ENCODE measurements around the gene PATL2.
"Not testable (repeated sequence)": the region's sequence is repeated elsewhere in the genome, so short reads cannot be mapped to it uniquely, and the experiment has no call there.

The PATL2 gene

GRCh38 chr15:44647637-44648036, 63.5 kb downstream of the PATL2 start:
- H3K36me3 ChIP-seq (ENCODE audit: control insufficient read depth in 1 of 2, insufficient read depth in 2 of 2, low read length in 2 of 2): peaks cover 27 to 58% of the 10 kb centered on the region in 2 donors
- no peak overlapping the region for H3K4me3 ChIP-seq (ENCODE audit: low read depth in 1 of 2, low read length in 2 of 2)
- no peaks in the 10 kb centered on the region for H3K9me3 ChIP-seq (ENCODE audit: control insufficient read depth in 1 of 2, low read length in 2 of 2)
- H3K9ac ChIP-seq (ENCODE audit: low read depth in 1 of 2, low read length in 2 of 2): no peak overlapping the region
- no peaks in the 10 kb centered on the region for H3K4me1 ChIP-seq (ENCODE audit: control insufficient read depth in 1 of 2, insufficient read depth in 2 of 2, low read length in 2 of 2)
- no peak overlapping the region for H3K27ac ChIP-seq (ENCODE audit: low read depth, low read length)
- H3K27me3 ChIP-seq (ENCODE audit: control insufficient read depth in 1 of 2, insufficient read depth in 2 of 2, low read length in 2 of 2): no peaks in the 10 kb centered on the region

GRCh38 chr15:44647036-44647435, 64.1 kb downstream of the PATL2 start:
- Histone ChIP-seq H3K27ac (ENCODE audit: low read depth, low read length) (no peak overlapping the region), H3K4me1 (ENCODE audit: control insufficient read depth in 1 of 2, insufficient read depth in 2 of 2, low read length in 2 of 2) (no peaks in the 10 kb centered on the region), H3K4me3 (ENCODE audit: low read depth in 1 of 2, low read length in 2 of 2) (no peak overlapping the region), H3K9ac (ENCODE audit: low read depth in 1 of 2, low read length in 2 of 2) (no peak overlapping the region), H3K27me3 (ENCODE audit: control insufficient read depth in 1 of 2, insufficient read depth in 2 of 2, low read length in 2 of 2) (no peaks in the 10 kb centered on the region), H3K36me3 (ENCODE audit: control insufficient read depth in 1 of 2, insufficient read depth in 2 of 2, low read length in 2 of 2) (peaks cover 24 to 53% of the 10 kb centered on the region in 2 donors), H3K9me3 (ENCODE audit: control insufficient read depth in 1 of 2, low read length in 2 of 2) (no peaks in the 10 kb centered on the region)

DNA sequence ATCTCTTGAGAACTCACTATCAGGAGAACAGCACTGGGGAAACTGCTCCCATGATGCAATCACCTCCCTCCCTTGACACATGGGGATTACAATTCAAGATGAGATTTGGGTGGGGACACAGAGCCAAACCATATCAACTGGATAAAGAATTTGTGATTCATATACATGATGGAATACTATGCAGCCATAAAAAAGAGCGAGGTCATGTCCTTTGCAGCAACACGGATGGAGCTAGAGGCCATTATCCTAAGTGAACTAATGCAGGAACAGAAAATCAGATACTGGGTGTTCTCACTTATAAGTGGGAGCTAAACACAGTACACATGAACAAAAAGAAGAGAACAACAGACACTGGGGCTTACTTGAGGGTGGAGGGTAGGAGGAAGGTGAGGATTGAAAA, 64.7 kb downstream of the PATL2 start:
- no peaks in the 10 kb centered on the region for H3K9me3 ChIP-seq (ENCODE audit: control insufficient read depth in 1 of 2, low read length in 2 of 2)
- no peaks in the 10 kb centered on the region for H3K27me3 ChIP-seq (ENCODE audit: control insufficient read depth in 1 of 2, insufficient read depth in 2 of 2, low read length in 2 of 2)
- H3K9ac ChIP-seq (ENCODE audit: low read depth in 1 of 2, low read length in 2 of 2): no peak overlapping the region
- H3K27ac ChIP-seq (ENCODE audit: low read depth, low read length): no peak overlapping the region
- peaks cover 19 to 51% of the 10 kb centered on the region in 2 donors for H3K36me3 ChIP-seq (ENCODE audit: control insufficient read depth in 1 of 2, insufficient read depth in 2 of 2, low read length in 2 of 2)
- H3K4me3 ChIP-seq (ENCODE audit: low read depth in 1 of 2, low read length in 2 of 2): no peak overlapping the region
- no peaks in the 10 kb centered on the region for H3K4me1 ChIP-seq (ENCODE audit: control insufficient read depth in 1 of 2, insufficient read depth in 2 of 2, low read length in 2 of 2)

DNA sequence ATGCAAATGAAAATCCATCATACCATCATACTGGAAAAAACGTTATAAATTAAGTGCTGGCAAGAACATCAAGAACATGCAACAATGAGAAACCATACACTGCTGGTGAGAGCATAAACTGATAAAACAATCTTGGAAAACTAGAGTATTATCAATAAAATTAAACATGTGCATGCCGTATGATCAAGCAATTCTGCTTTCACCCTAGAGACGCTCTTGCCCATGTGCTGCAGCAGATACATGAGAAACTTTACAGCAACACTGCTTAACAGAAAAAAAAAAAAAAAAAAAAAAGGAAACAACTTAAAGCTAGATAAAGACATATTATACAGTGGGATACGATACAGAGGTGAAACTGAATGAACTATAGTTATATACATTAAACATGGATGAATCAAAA, 69.5 kb downstream of the PATL2 start:
- Histone ChIP-seq H3K4me1 (ENCODE audit: control insufficient read depth in 1 of 2, insufficient read depth in 2 of 2, low read length in 2 of 2) (no peaks in the 10 kb centered on the region), H3K27ac (ENCODE audit: low read depth, low read length) (no peak overlapping the region), H3K36me3 (ENCODE audit: control insufficient read depth in 1 of 2, insufficient read depth in 2 of 2, low read length in 2 of 2) (peaks cover 12 to 41% of the 10 kb centered on the region in 2 donors), H3K9me3 (ENCODE audit: control insufficient read depth in 1 of 2, low read length in 2 of 2) (no peaks in the 10 kb centered on the region), H3K4me3 (ENCODE audit: low read depth in 1 of 2, low read length in 2 of 2) (no peak overlapping the region), H3K27me3 (ENCODE audit: control insufficient read depth in 1 of 2, insufficient read depth in 2 of 2, low read length in 2 of 2) (no peaks in the 10 kb centered on the region), H3K9ac (ENCODE audit: low read depth in 1 of 2, low read length in 2 of 2) (no peak overlapping the region)

GRCh38 chr15:44636976-44637375, 74.1 kb downstream of the PATL2 start:
- H3K4me3 ChIP-seq (ENCODE audit: low read depth in 1 of 2, low read length in 2 of 2): no peak overlapping the region
- no peak overlapping the region for H3K9ac ChIP-seq (ENCODE audit: low read depth in 1 of 2, low read length in 2 of 2)
- no peaks in the 10 kb centered on the region for H3K4me1 ChIP-seq (ENCODE audit: control insufficient read depth in 1 of 2, insufficient read depth in 2 of 2, low read length in 2 of 2)
- no peaks in the 10 kb centered on the region for H3K9me3 ChIP-seq (ENCODE audit: control insufficient read depth in 1 of 2, low read length in 2 of 2)
- H3K27ac ChIP-seq (ENCODE audit: low read depth, low read length): no peak overlapping the region
- H3K36me3 ChIP-seq (ENCODE audit: control insufficient read depth in 1 of 2, insufficient read depth in 2 of 2, low read length in 2 of 2): peaks cover 16 to 59% of the 10 kb centered on the region in 2 donors
- H3K27me3 ChIP-seq (ENCODE audit: control insufficient read depth in 1 of 2, insufficient read depth in 2 of 2, low read length in 2 of 2): no peaks in the 10 kb centered on the region

DNA sequence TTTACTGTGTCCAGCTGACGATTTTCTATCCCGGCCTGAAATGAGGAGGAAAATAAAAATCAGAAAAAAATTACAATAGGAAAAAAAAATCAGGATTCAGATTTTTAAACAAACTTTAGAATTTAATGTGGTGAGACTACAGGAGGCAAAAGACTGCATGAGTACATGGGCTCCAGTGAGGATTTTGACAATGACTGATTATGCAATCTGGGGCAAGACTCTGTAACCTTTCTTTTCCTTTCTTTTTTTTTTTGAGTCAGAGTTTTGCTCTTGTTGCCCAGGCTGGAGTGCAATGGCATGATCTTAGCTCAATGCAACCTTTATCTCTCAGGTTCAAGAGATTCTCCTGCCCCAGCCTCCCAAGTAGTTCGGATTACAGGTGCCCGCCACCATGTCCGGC, 77.5 kb downstream of the PATL2 start:
- Histone ChIP-seq H3K27me3 (ENCODE audit: control insufficient read depth in 1 of 2, insufficient read depth in 2 of 2, low read length in 2 of 2) (no peaks in the 10 kb centered on the region), H3K9me3 (ENCODE audit: control insufficient read depth in 1 of 2, low read length in 2 of 2) (no peaks in the 10 kb centered on the region), H3K9ac (ENCODE audit: low read depth in 1 of 2, low read length in 2 of 2) (no peak overlapping the region), H3K4me3 (ENCODE audit: low read depth in 1 of 2, low read length in 2 of 2) (no peak overlapping the region), H3K36me3 (ENCODE audit: control insufficient read depth in 1 of 2, insufficient read depth in 2 of 2, low read length in 2 of 2) (peaks cover 25 to 65% of the 10 kb centered on the region in 2 donors), H3K4me1 (ENCODE audit: control insufficient read depth in 1 of 2, insufficient read depth in 2 of 2, low read length in 2 of 2) (no peaks in the 10 kb centered on the region), H3K27ac (ENCODE audit: low read depth, low read length) (no peak overlapping the region)

GRCh38 chr15:44625286-44625685, 85.8 kb downstream of the PATL2 start:
- not testable (repeated sequence) for H3K27ac ChIP-seq (ENCODE audit: low read depth, low read length); H3K4me1 ChIP-seq (ENCODE audit: control insufficient read depth in 1 of 2, insufficient read depth in 2 of 2, low read length in 2 of 2); H3K4me3 ChIP-seq (ENCODE audit: low read depth in 1 of 2, low read length in 2 of 2); H3K9me3 ChIP-seq (ENCODE audit: control insufficient read depth in 1 of 2, low read length in 2 of 2); H3K9ac ChIP-seq (ENCODE audit: low read depth in 1 of 2, low read length in 2 of 2); H3K27me3 ChIP-seq (ENCODE audit: control insufficient read depth in 1 of 2, insufficient read depth in 2 of 2, low read length in 2 of 2)
- peaks cover 26 to 84% of the 10 kb centered on the region in 2 donors for H3K36me3 ChIP-seq (ENCODE audit: control insufficient read depth in 1 of 2, insufficient read depth in 2 of 2, low read length in 2 of 2)

DNA sequence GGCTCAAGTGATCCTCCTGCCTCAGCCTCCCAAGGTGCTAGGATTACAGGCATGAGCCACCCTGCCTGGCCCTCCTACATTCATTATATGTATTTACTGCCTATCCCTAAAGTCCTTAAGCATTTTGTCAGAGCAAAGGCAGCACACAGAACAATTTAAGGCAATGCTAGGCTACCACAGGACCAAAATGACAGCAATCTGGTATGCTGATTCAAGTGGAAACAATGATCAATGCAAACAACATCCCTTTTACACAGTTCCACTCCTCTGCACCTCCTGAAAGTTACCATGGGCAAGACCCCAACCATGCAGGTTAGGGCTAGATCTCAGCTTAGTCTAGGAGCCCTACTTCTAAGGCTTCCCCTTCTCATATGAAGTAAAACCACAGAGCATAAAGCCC, 87.9 kb downstream of the PATL2 start:
- H3K36me3 ChIP-seq (ENCODE audit: control insufficient read depth in 1 of 2, insufficient read depth in 2 of 2, low read length in 2 of 2): peaks cover 18 to 81% of the 10 kb centered on the region in 2 donors
- no peaks in the 10 kb centered on the region for H3K4me1 ChIP-seq (ENCODE audit: control insufficient read depth in 1 of 2, insufficient read depth in 2 of 2, low read length in 2 of 2)
- H3K27me3 ChIP-seq (ENCODE audit: control insufficient read depth in 1 of 2, insufficient read depth in 2 of 2, low read length in 2 of 2): no peaks in the 10 kb centered on the region
- no peak overlapping the region for H3K4me3 ChIP-seq (ENCODE audit: low read depth in 1 of 2, low read length in 2 of 2)
- H3K9ac ChIP-seq (ENCODE audit: low read depth in 1 of 2, low read length in 2 of 2): no peak overlapping the region
- no peak overlapping the region for H3K27ac ChIP-seq (ENCODE audit: low read depth, low read length)
- H3K9me3 ChIP-seq (ENCODE audit: control insufficient read depth in 1 of 2, low read length in 2 of 2): no peaks in the 10 kb centered on the region

- Histone ChIP-seq H3K9me3 (ENCODE audit: control insufficient read depth in 1 of 2, low read length in 2 of 2) (no peaks in the 10 kb centered on the region), H3K9ac (ENCODE audit: low read depth in 1 of 2, low read length in 2 of 2) (no peak overlapping the region), H3K27me3 (ENCODE audit: control insufficient read depth in 1 of 2, insufficient read depth in 2 of 2, low read length in 2 of 2) (no peaks in the 10 kb centered on the region), H3K27ac (ENCODE audit: low read depth, low read length) (no peak overlapping the region), H3K36me3 (ENCODE audit: control insufficient read depth in 1 of 2, insufficient read depth in 2 of 2, low read length in 2 of 2) (peaks cover 11 to 71% of the 10 kb centered on the region in 2 donors), H3K4me1 (ENCODE audit: control insufficient read depth in 1 of 2, insufficient read depth in 2 of 2, low read length in 2 of 2) (no peaks in the 10 kb centered on the region), H3K4me3 (ENCODE audit: low read depth in 1 of 2, low read length in 2 of 2) (no peak overlapping the region)
Measured at GRCh38 chr15:44620081-44620480, 91.0 kb downstream of the PATL2 start.

DNA sequence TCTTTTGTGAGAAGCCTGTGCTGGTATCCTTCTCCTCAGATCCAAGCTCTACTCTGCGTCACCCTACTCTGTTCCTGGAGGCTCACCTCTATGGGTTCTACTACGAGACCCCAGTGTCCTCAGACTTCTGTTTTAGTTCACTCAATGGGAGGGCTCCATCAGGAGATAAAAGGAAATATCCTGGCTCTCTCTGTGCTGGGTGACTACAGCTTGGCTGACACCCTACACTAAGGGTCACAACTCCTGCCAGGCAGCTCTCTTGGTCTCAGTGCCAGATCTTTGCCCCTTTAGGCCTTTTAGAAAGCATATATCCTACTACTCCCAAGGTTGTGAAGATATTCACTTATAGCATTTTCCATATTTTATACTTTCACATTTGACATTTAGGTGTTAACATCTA, 94.1 kb downstream of the PATL2 start:
- H3K9ac ChIP-seq (ENCODE audit: low read depth in 1 of 2, low read length in 2 of 2): no peak overlapping the region
- H3K4me3 ChIP-seq (ENCODE audit: low read depth in 1 of 2, low read length in 2 of 2): no peak overlapping the region
- no peaks in the 10 kb centered on the region for H3K9me3 ChIP-seq (ENCODE audit: control insufficient read depth in 1 of 2, low read length in 2 of 2)
- no peaks in the 10 kb centered on the region for H3K27me3 ChIP-seq (ENCODE audit: control insufficient read depth in 1 of 2, insufficient read depth in 2 of 2, low read length in 2 of 2)
- H3K36me3 ChIP-seq (ENCODE audit: control insufficient read depth in 1 of 2, insufficient read depth in 2 of 2, low read length in 2 of 2): peaks cover 17 to 76% of the 10 kb centered on the region in 2 donors
- no peak overlapping the region for H3K27ac ChIP-seq (ENCODE audit: low read depth, low read length)
- H3K4me1 ChIP-seq (ENCODE audit: control insufficient read depth in 1 of 2, insufficient read depth in 2 of 2, low read length in 2 of 2): no peaks in the 10 kb centered on the region

Measured in duodenal mucosa (tissue), 2 donors.